Esophagus mucosa (tissue), 1 donor: ENCODE measurements around the gene TPSAB1. TPM values are rescaled to one million over a fixed set of nuclear protein-coding genes. Genes with fewer than 3 reads are reported as not detected.
"Not testable (repeated sequence)": the region's sequence is repeated elsewhere in the genome, so short reads cannot be mapped to it uniquely, and the experiment has no call there.

Experiments used
- ATAC-seq: fragments of 200-7000 bp; cut with Tn5 transposase; one replicate; pipeline ENCODE4 v1.9.1; 2020
- total RNA-seq: library from RNA; stranded (reverse); gene quantifications from one replicate; pipeline ENCODE4 v1.2.4, GENCODE V29; 2023
- donor health status: DM: yes; HTN: yes; CAD: no.

TPSAB1 gene
- total RNA-seq, 1 donor from 2014 or later, result 4.6 TPM

GRCh38 chr16:1271724-1272413 is 31.4 kb downstream of the TPSAB1 start:
- not testable (repeated sequence) for ATAC-seq

- ATAC-seq, result no peak
Measured at GRCh38 chr16:1272453-1273198, 32.1 kb downstream of the TPSAB1 start.

- ATAC-seq, result no peak
Measured at GRCh38 chr16:1273816-1274215, 33.3 kb downstream of the TPSAB1 start.

- no peak for ATAC-seq
Measured at GRCh38 chr16:1274767-1275166, 34.3 kb downstream of the TPSAB1 start.

GRCh38 chr16:1275791-1276579 is 35.5 kb downstream of the TPSAB1 start:
- ATAC-seq, result no peak

- ATAC-seq, result no peak
Measured at GRCh38 chr16:1276580-1276878, 36.0 kb downstream of the TPSAB1 start.

- no peak for ATAC-seq
Measured at GRCh38 chr16:1277151-1277598, 36.7 kb downstream of the TPSAB1 start.

- no peak for ATAC-seq
Measured at GRCh38 chr16:1277617-1278282, 37.2 kb downstream of the TPSAB1 start.

- ATAC-seq, result no peak
Measured at GRCh38 chr16:1278477-1278876, 38.0 kb downstream of the TPSAB1 start.

- no peak for ATAC-seq
Measured at GRCh38 chr16:1279081-1279944, 38.8 kb downstream of the TPSAB1 start.

- no peak for ATAC-seq
Measured at GRCh38 chr16:1279945-1280589, 39.6 kb downstream of the TPSAB1 start.

- no peak for ATAC-seq
Measured at GRCh38 chr16:1280783-1281182, 40.3 kb downstream of the TPSAB1 start.

GRCh38 chr16:1281517-1281916 is 41.0 kb downstream of the TPSAB1 start:
- no peak for ATAC-seq

- ATAC-seq, result no peak
Measured at GRCh38 chr16:1282324-1282973, 41.9 kb downstream of the TPSAB1 start.

- no peak for ATAC-seq
Measured at GRCh38 chr16:1283296-1283695, 42.8 kb downstream of the TPSAB1 start.

- ATAC-seq, result no peak
Measured at GRCh38 chr16:1283996-1284616, 43.6 kb downstream of the TPSAB1 start.

GRCh38 chr16:1285669-1286512 is 45.4 kb downstream of the TPSAB1 start:
- ATAC-seq, result no peak

- ATAC-seq, result no peak
Measured at GRCh38 chr16:1286513-1287094, 46.1 kb downstream of the TPSAB1 start.
